SJCRH30 (cell line): ENCODE data around the gene DMD. TPM values are rescaled to one million over a fixed set of nuclear protein-coding genes. Genes with fewer than 3 reads are reported as not detected.
A peak's percentile ranks its signal among the peaks of the same experiment; 100 is the strongest.

Experiments used
- DNase-seq, 2 experiments: peaks; one replicate each; pipeline ENCODE4 v3.0.0-alpha.2; 2015 to 2020
- H3K27ac ChIP-seq: fragments of 250-450 bp; sonication (Bioruptor Pico); 2 replicates; pipeline ENCODE4 v1.5.1; 2020; ENCODE audit warnings: mild to moderate bottlenecking, moderate library complexity
- H3K27me3 ChIP-seq: fragments of 250-450 bp; sonication (Bioruptor Pico); 2 replicates; pipeline ENCODE4 v1.5.1; 2020; ENCODE audit warnings: mild to moderate bottlenecking, moderate library complexity
- H3K36me3 ChIP-seq: fragments of 250-450 bp; sonication (Bioruptor Pico); 2 replicates; pipeline ENCODE4 v1.5.1; 2020; ENCODE audit warnings: mild to moderate bottlenecking, moderate library complexity
- H3K4me1 ChIP-seq: fragments of 250-450 bp; sonication (Bioruptor Pico); 2 replicates; pipeline ENCODE4 v1.5.1; 2020; ENCODE audit warnings: mild to moderate bottlenecking, moderate library complexity
- H3K4me3 ChIP-seq: fragments of 250-450 bp; sonication (Bioruptor Pico); 2 replicates; pipeline ENCODE4 v1.5.1; 2020; ENCODE audit warnings: mild to moderate bottlenecking, moderate library complexity
- H3K9me3 ChIP-seq: fragments of 250-450 bp; sonication (Bioruptor Pico); replicated peaks from 2 replicates; pipeline ENCODE4 v1.5.1; 2020; ENCODE audit warnings: mild to moderate bottlenecking, moderate library complexity
- total RNA-seq: library from RNA; depleted of rRNA; stranded (reverse); fragments of >200 nt; shearing (Covaris generic); gene quantifications from 2 replicates; pipeline ENCODE4 v1.2.3, GENCODE V29; 2014

Gene DMD
- total RNA-seq, 1 experiment from 2014 or later = 94.8 TPM

DNA sequence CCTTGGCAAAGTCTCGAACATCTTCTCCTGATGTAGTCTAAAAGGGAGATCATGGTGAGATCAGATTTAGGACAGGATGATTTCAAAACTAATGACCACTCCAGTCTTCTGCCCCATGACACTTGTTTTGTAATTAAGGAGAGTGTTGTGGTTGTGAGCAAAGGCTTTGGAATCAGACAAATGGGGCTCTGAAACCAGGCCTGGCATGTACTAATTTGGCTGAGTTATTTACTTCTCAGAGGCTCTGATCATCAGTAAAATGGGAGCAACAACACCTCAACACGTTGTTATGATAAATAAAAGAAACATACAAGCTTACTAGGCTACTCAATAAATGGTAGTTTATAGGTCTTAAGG lies 2032.6 kb downstream of the DMD start:
- no peaks in the 10 kb centered on the region for H3K27me3 ChIP-seq
- H3K9me3 ChIP-seq = no peaks in the 10 kb centered on the region
- peaks cover 11% of the 10 kb centered on the region for H3K36me3 ChIP-seq
- no peak overlapping the region for H3K27ac ChIP-seq
- H3K4me3 ChIP-seq = no peak overlapping the region
- no peaks in the 10 kb centered on the region for H3K4me1 ChIP-seq
- DNase-seq = no peak

DNA sequence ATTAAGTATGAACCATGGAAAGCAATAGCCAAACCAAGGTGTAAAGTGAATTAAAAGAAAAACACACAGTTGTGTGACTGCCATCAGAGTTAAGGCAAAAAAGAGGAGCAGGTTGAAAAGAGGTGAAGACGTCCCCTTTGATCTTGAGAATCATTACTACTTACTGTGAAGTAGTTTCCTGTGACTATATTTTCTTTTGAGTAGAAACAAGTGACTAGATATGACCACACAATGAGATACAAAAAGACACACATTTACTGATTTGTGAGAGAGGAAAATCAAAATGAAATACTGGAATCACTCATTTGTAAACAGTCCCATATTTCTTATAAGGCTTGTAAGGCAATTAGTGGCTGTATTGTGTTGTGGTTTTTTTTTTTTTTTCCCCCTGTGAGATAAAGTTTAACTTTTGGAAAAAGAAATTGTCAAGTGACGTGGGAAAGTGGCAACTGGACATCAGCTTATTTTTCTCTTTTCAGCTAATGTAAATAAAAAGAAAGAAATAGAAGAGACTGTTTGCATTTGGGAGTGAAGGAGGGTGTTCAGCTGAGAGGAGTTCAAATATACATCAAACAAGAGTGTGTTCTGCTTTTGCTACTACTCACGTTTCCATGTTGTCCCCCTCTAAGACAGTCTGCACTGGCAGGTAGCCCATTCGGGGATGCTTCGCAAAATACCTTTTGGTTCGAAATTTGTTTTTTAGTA lies 2033.1 kb downstream of the DMD start:
- Histone ChIP-seq H3K9me3 (no peaks in the 10 kb centered on the region), H3K27me3 (no peaks in the 10 kb centered on the region), H3K27ac (no peak overlapping the region), H3K4me1 (no peaks in the 10 kb centered on the region), H3K36me3 (peaks cover 11% of the 10 kb centered on the region), H3K4me3 (no peak overlapping the region)
- no peak for DNase-seq

DNA sequence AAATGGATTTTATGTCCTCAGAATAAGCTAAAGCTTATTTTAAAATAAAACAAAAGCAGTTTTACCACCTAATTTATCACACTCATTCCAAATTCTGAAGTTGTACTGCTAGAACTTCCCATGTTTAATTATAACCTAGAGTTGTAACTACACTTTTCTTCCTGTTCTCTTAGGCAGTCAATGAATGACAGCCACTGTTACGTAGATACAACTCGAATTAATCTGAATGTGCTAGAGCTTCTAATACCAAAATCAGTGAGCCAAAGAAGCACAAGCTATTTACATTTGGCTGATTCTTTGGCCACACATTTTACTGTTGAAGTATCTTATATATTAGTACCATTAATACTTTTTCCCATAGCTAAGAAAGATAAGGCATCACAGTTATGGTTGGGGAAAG lies 2040.6 kb downstream of the DMD start:
- H3K27ac ChIP-seq = no peak overlapping the region
- H3K36me3 ChIP-seq = no peaks in the 10 kb centered on the region; the same call in 1 of the 2 replicates
- no peak overlapping the region for H3K4me3 ChIP-seq
- no peaks in the 10 kb centered on the region for H3K4me1 ChIP-seq
- no peaks in the 10 kb centered on the region for H3K9me3 ChIP-seq
- no peaks in the 10 kb centered on the region for H3K27me3 ChIP-seq
- DNase-seq = no peak

DNA sequence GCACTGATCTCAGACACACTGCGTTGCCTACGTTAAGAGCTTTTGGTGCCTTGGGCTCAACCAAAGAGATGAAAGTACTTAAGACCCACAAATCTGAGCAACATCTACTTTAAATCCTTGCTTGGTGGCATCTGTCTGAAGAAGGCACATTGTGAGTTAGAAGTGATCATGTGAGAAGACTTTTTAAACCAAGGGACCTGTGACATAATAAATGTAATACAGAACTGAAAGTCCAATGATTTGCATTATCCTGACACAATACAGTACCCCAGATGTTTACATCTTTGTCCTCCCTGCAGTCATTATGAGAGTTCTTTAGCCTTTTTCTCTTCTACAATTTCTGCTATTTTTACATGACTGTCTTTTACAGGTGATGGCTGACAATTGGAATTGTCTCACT lies 2042.8 kb downstream of the DMD start:
- Histone ChIP-seq H3K27ac (no peak overlapping the region), H3K4me1 (no peaks in the 10 kb centered on the region), H3K9me3 (no peaks in the 10 kb centered on the region), H3K4me3 (no peak overlapping the region), H3K27me3 (no peaks in the 10 kb centered on the region), H3K36me3 (no peaks in the 10 kb centered on the region; the same call in 1 of the 2 replicates)
- no peak for DNase-seq

DNA sequence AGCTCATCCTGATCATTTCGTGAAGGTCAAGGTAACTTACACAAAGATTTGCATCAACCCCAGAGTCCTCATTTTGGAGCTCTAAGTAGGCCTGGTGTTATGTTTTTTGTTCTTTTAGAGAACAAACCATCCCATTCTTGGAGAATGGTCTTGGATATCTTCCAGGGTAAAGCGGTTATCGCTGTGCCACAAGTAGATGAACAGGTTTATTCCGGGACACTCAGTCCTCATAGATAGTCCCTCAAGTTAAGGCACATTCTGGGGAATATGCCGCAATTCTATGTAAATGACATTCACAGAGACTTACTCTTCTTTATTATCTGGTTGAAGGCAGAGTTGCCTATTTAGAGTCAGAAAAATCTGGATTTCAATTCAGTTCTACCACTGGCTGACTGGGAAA lies 2044.5 kb downstream of the DMD start:
- H3K36me3 ChIP-seq = no peaks in the 10 kb centered on the region; the same call in 1 of the 2 replicates
- no peaks in the 10 kb centered on the region for H3K9me3 ChIP-seq
- no peaks in the 10 kb centered on the region for H3K27me3 ChIP-seq
- DNase-seq = no peak
- no peaks in the 10 kb centered on the region for H3K4me1 ChIP-seq
- no peak overlapping the region for H3K4me3 ChIP-seq
- H3K27ac ChIP-seq = no peak overlapping the region

DNA sequence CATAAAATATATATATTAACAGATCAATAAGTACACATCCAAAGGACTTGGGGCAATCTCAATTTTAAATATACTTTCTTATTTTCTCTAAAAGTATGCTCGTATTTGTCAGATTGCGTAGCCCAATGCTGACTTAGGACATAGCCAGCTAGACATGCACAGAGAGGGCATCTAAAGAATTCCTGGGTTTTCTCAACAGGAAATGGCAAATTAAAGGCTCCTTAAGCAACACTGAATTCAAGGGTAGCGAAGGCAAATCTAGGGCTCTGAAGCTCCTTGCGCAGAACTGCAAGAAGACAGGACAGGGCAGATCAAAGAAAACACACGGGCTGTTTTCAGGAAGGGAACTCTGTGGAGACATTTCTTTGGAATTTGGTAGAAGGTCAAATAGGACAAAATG lies 2044.9 kb downstream of the DMD start:
- Histone ChIP-seq H3K4me3 (no peak overlapping the region), H3K27ac (no peak overlapping the region), H3K36me3 (no peaks in the 10 kb centered on the region; the same call in 1 of the 2 replicates), H3K4me1 (no peaks in the 10 kb centered on the region), H3K27me3 (no peaks in the 10 kb centered on the region), H3K9me3 (no peaks in the 10 kb centered on the region)
- DNase-seq = no peak

DNA sequence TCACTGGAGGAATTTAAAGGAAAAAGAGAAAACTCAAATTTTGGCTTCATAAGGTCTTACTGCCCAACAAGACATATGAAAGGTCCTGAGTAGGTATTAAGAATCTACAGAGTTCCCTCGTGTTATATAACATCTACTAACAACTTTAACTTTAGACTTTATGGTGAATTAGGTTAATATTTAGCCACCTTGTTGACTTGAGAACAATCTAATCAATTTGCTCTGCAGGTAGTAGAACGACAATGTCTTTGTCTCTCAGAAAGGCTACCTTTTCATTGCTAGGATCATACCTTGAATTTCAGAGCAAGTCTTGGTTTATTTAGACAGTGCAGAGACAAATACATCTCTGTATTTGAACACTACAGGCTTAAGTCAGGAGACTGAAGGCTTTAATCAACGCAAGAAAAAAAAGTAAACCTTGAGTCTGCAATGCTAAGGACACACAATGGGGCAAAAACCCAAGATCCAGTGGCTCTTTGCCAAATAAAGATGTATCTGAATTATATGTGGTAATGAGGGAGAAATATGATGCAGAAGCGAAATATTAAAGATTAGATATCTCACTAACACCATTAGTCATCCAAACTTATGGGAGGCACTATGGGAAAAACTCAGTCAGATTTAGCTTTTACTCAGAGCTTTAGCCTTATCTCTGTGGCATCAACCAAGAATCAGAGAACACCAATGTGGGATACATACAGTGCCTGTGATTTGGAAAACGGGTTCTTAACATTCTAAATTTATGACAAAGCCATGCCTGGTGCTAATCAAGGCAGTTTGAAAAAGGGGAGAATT lies 2045.9 kb downstream of the DMD start:
- Histone ChIP-seq H3K9me3 (no peaks in the 10 kb centered on the region), H3K4me1 (no peaks in the 10 kb centered on the region), H3K36me3 (no peaks in the 10 kb centered on the region), H3K27ac (no peak overlapping the region), H3K27me3 (no peaks in the 10 kb centered on the region), H3K4me3 (no peak overlapping the region)
- no peak for DNase-seq

DNA sequence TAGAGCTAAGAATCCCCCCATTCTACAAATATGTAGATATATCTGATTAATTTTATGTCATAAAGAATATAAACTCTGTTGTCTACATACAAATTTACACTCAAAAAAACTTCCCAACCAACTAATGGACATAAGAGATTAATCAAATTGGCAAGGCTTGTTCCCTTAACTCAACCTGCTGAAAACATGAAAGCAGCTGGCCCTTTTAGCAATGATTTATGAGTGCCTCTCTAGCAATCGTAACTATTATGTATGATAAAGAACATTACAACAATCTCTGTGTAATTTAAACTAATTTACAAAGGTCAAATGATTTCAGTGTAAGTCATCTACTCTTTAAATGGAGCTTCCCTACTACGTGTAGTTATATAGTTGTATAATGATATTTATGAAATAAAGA lies 2056.4 kb downstream of the DMD start:
- H3K4me1 ChIP-seq = no peaks in the 10 kb centered on the region
- peaks cover 6% of the 10 kb centered on the region for H3K36me3 ChIP-seq
- no peak overlapping the region for H3K27ac ChIP-seq
- H3K27me3 ChIP-seq = no peaks in the 10 kb centered on the region
- no peak for DNase-seq
- H3K9me3 ChIP-seq = no peaks in the 10 kb centered on the region
- H3K4me3 ChIP-seq = no peak overlapping the region

DNA sequence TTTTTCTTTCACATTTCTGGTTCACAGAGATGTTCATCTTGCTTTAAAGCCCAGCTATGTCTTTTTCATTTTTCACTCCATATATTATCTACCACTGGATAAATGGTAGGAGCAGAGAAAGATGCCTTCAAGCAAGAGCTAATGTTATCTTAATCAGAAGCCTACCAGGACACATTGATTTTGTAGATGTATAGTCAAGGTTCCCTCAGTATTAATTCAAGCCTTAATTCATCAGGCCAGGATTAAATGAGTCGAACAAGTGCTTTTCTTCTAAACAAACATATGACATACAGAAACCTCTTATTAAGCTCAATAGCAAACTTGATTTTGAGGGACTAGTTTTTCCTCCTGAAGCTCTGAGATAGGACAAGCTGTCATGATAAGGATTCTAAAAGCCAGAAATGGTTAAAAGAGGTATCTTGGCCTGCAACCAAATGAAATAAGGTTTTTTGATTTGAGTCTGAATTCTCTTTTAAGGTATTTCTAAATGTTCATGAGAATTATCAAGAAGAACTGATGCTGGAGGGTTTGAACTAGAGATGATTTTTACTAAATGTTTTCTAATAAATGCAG lies 2057.8 kb downstream of the DMD start:
- Histone ChIP-seq H3K27ac (no peak overlapping the region), H3K9me3 (no peaks in the 10 kb centered on the region), H3K27me3 (no peaks in the 10 kb centered on the region), H3K4me3 (no peak overlapping the region), H3K36me3 (peaks cover 6% of the 10 kb centered on the region), H3K4me1 (no peaks in the 10 kb centered on the region)
- DNase-seq = no peak

DNA sequence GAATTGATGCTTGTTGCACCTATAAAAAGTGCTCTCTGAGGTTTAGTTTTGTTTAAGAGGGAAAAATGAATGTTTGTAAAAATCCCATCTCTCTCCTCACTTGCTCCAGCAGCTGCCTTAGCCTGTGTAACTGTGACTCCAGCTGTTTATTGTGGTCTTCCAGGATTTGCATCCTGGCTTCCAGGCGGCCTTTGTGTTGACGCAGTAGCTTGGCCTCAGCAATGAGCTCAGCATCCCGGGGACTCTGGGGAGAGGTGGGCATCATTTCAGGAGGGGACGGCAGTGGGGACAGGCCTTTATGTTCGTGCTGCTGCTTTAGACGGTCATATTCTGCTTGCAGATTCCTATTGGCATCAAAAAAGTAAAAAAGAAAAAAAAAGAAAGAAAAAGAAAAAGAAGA lies 2064.2 kb downstream of the DMD start:
- Histone ChIP-seq H3K27me3 (no peaks in the 10 kb centered on the region), H3K36me3 (peaks cover 2% of the 10 kb centered on the region; the same call in 1 of the 2 replicates), H3K4me3 (no peak overlapping the region), H3K4me1 (no peaks in the 10 kb centered on the region), H3K9me3 (no peaks in the 10 kb centered on the region), H3K27ac (no peak overlapping the region)
- peak; percentile 27 to 57 for DNase-seq

DNA sequence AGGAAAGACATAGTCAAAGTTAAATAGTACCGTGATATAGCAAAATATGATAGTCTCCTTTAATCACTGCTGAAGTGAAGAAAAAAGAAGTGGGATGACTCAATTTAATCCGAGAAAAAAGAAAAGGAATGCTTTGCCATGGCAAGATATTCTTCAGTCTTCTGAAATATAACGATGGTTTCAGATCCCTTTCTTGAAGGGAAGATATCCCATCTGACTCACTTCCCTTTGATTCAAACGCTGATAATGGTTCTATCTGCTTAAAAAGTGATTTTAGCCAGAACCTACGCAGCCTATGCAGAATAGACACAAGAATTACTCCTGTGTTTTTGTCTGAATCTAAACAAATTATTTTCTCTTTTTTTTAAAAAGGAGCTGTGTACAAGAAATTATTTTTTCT lies 2071.4 kb downstream of the DMD start:
- no peaks in the 10 kb centered on the region for H3K4me1 ChIP-seq
- H3K9me3 ChIP-seq = no peaks in the 10 kb centered on the region
- H3K36me3 ChIP-seq = peaks cover 11% of the 10 kb centered on the region; the same call in 1 of the 2 replicates
- H3K4me3 ChIP-seq = no peak overlapping the region
- DNase-seq = no peak
- H3K27me3 ChIP-seq = no peaks in the 10 kb centered on the region
- no peak overlapping the region for H3K27ac ChIP-seq

DNA sequence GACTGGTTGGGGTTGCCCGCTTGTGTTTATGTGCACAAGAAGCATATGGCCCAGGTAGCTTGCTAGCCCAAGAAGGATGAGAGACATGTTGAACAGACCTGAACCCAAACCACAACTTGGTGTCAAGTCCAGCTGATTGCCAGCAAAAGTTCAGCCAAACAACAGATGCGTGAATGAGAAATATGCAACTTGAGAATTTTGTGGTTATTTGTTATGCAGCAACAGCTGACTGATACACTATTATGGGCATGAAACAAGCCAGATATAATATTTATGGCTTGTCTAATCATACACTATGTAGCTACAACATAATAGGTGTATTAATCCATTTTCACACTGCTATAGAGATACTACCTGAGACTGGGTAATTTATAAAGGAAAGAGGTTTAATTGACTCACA lies 2073.2 kb downstream of the DMD start:
- Histone ChIP-seq H3K27ac (no peak overlapping the region), H3K36me3 (peaks cover 11% of the 10 kb centered on the region; the same call in 1 of the 2 replicates), H3K4me3 (no peak overlapping the region), H3K9me3 (no peaks in the 10 kb centered on the region), H3K27me3 (no peaks in the 10 kb centered on the region), H3K4me1 (no peaks in the 10 kb centered on the region)
- no peak for DNase-seq

DNA sequence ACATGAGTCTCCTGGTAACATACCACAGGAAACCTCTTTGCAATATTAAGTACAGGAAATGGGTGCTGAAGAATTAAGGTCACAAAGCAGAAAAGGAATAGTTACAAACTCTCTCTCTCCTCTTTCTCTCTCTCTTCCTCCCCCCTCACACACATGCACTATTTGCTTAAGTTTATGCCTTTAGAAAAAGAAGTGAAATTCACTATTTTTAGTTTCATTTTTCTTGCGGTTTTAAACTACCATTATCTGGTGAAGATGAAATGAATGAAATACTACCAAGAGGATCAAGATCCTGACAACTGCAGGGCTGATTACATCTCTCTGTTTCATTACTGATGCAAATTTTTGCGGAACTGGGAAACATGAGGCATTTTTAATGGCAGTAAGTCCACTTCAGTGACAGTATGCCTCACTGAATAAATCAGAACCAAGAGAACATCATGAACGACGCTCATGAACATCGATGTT lies 2075.2 kb downstream of the DMD start:
- H3K36me3 ChIP-seq = peaks cover 10% of the 10 kb centered on the region
- DNase-seq = no peak

DNA sequence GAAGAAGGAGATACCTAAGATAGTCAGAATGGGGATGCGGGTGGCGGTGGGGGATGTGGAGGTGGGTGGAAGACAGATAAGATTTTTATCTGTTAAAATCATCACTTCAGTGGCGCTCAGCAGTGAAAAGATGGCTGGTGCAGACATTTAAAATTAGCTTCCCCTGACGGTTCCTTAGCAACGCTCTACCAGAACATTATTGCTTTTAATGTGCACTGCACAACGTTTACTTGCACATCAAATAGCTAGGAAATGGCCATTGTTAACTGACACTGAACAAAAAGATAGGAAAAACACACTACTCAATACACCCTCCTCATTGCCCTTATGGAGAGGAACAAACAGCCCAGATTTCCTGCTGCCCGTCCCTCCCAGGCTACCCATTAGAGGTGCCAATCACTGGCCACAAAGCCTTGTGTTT lies 2078.5 kb downstream of the DMD start:
- no peak for DNase-seq
- H3K4me3 ChIP-seq = no peak overlapping the region
- peaks cover 5% of the 10 kb centered on the region for H3K36me3 ChIP-seq
- H3K4me1 ChIP-seq = 0 out of 2 replicates have a peak, but pooled peaks cover 5% of the 10 kb centered on the region
- no peak overlapping the region for H3K27ac ChIP-seq
- no peaks in the 10 kb centered on the region for H3K9me3 ChIP-seq
- no peaks in the 10 kb centered on the region for H3K27me3 ChIP-seq

More for the DNA sequence above, 2075.2 kb downstream of the DMD start:
- H3K27ac ChIP-seq = no peak overlapping the region
- 0 out of 2 replicates have a peak, but pooled peaks cover 3% of the 10 kb centered on the region for H3K4me1 ChIP-seq
- H3K9me3 ChIP-seq = no peaks in the 10 kb centered on the region
- no peak overlapping the region for H3K4me3 ChIP-seq
- H3K27me3 ChIP-seq = no peaks in the 10 kb centered on the region
